SK-N-MC (cell line): Measurements from ENCODE around the gene RNASE7.

Source experiments
- EZH2 ChIP-seq: fragments of 200-600 bp; sonication (generic); IDR thresholded peaks from one replicate; pipeline ENCODE4 v1.6.1; 2017; ENCODE audit warnings: antibody characterized with exemption
- POLR2AphosphoS5 ChIP-seq: IDR thresholded peaks from 2 replicates; pipeline ENCODE4 v1.6.1; 2012; ENCODE audit warnings: mild to moderate bottlenecking, low read depth, low read length, borderline replicate concordance

DNA sequence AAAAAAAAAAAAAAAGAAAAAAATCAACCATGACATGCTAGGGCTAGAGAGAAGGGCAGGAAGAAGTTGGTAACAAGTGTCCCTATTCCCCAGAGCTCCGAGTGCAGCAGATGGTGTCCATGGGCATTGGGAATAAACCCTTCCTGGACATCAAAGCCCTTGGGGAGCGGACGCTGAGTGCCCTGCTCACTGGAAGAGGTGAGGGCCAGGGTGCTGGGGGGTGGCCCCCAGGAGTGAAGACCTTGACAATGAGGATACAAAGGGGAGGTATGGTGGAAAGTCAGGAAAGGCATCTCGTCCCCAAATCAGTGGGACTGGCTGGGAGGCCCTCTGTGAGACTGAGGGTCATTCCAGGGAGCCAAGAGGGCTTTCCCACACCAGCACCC is 44.7 kb downstream of the RNASE7 start:
- TF ChIP-seq POLR2AphosphoS5 (no peak), EZH2 (no peak)
